Measurements from ENCODE around the gene EBF3.

The EBF3 gene

DNA sequence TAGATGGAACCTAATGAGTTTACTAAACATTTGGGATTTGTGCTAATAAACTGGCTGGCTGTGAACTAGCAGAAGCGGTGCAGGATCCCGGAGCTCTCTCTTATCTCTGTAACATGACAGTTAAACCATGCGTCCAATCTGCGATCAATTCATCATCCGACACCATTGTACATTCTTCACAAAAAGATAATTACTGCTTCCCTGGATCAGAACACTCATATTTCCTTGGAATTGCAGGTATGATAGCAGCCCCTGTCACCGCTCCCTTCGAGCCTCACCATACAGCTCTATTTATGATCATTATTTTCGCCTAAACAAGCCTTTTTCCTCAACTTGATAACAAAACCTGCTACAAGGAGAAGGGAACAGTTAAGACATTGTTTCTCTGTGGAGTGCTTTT lies 18.5 kb downstream of the EBF3 start:
- DNase-seq (ENCODE audit: low read depth in 1 of 2, low spot score in 1 of 2): no peak

- DNase-seq (ENCODE audit: low read depth in 1 of 2, low spot score in 1 of 2): no peak
Measured at GRCh38 chr10:129945064-129945463, 19.0 kb downstream of the EBF3 start.

DNA sequence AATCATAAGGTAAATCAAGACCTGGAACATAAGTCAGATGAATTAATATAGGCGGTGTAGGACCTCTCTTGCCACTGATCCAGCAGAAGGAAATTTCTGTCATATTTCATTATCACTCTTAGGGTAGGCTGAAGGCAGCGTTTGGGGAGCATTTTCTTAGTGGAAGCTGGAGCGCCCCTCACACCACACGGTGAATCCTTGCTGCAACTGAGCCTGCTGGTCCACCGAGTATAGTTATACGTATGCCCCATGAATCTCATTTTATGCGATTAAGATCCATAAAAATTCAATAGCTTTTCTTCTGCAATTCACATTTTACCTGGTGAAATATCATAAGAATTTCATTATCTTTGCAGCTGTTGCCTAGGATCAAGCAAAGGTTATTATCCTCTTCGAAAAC lies 19.6 kb downstream of the EBF3 start:
- DNase-seq (ENCODE audit: low read depth in 1 of 2, low spot score in 1 of 2): no peak

GRCh38 chr10:129942936-129943715 lies 20.9 kb downstream of the EBF3 start:
- DNase-seq (ENCODE audit: low read depth in 1 of 2, low spot score in 1 of 2): no peak

- DNase-seq (ENCODE audit: low read depth in 1 of 2, low spot score in 1 of 2): no peak
Measured at GRCh38 chr10:129942391-129942790, 21.7 kb downstream of the EBF3 start.

GRCh38 chr10:129942019-129942277 lies 22.1 kb downstream of the EBF3 start:
- no peak for DNase-seq (ENCODE audit: low read depth in 1 of 2, low spot score in 1 of 2)

DNA sequence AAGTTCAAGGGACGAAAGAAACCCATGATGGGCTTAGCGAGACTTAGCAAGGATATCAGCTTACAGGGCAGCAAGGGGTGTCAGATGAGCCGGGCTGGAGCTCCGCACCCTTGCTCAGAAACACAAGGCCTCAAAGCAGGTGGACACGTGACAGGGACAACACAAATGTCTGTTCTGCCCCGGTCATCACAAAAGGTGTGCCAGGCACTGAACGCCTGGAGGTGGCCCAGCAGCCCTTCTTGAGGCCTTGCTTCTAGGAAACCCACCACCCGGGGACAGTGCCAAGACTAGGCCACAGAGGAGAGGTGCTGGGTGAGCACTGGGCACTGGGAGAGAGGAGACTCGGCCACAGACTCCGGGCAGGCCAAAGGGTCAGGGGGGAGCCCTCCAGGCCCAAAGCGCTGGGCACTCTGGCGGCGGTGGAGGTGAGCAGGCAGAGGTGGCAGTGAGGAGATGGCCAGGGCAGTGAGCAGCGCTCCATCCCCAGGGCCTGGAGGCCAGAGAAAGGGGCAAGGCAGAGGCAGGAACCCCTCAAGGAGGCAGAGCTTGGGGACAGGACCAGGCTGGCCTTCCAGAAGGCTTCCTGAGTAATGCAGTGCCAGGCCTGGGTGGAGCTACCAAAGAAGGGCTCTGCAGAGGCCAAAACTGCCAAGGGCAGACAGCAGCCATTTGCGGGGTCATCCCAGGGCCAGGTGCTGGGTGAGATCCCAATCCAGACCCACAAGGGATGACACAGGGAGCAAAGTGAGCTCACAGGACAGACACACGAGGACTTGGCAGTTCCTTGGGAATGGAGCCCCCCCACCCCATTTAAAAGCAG lies 22.7 kb downstream of the EBF3 start:
- no peak for DNase-seq (ENCODE audit: low read depth in 1 of 2, low spot score in 1 of 2)

GRCh38 chr10:129940617-129941198 lies 23.4 kb downstream of the EBF3 start:
- DNase-seq (ENCODE audit: low read depth in 1 of 2, low spot score in 1 of 2): no peak

- no peak for DNase-seq (ENCODE audit: low read depth in 1 of 2, low spot score in 1 of 2)
Measured at GRCh38 chr10:129939416-129940275, 24.4 kb downstream of the EBF3 start.

GRCh38 chr10:129938460-129938859 lies 25.6 kb downstream of the EBF3 start:
- DNase-seq (ENCODE audit: low read depth in 1 of 2, low spot score in 1 of 2): no peak

DNA sequence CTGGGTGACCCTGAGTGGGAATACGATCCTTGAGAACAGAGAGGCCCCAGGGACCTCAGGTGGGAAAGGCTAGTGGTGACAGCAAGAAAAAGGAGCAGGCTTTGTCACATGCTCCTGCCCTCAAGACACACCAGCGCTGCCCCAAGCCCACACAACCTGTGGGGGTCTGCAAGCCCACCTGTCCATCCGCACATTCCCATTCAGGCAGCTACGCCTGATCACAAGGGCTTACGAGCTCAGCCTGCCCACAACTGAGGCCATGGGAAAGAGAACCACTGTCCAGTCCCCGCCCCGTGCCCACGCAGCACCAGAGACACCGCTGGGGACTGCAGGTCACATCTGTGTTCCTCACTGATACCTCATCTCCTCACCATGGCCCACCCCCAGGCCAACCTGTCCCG lies 26.7 kb downstream of the EBF3 start:
- DNase-seq (ENCODE audit: low read depth in 1 of 2, low spot score in 1 of 2): no peak

- no peak for DNase-seq (ENCODE audit: low read depth in 1 of 2, low spot score in 1 of 2)
Measured at GRCh38 chr10:129936923-129937300, 27.2 kb downstream of the EBF3 start.

GRCh38 chr10:129936266-129936922 lies 27.7 kb downstream of the EBF3 start:
- DNase-seq (ENCODE audit: low read depth in 1 of 2, low spot score in 1 of 2): no peak

GRCh38 chr10:129935867-129936152 lies 28.3 kb downstream of the EBF3 start:
- DNase-seq (ENCODE audit: low read depth in 1 of 2, low spot score in 1 of 2): no peak

DNA sequence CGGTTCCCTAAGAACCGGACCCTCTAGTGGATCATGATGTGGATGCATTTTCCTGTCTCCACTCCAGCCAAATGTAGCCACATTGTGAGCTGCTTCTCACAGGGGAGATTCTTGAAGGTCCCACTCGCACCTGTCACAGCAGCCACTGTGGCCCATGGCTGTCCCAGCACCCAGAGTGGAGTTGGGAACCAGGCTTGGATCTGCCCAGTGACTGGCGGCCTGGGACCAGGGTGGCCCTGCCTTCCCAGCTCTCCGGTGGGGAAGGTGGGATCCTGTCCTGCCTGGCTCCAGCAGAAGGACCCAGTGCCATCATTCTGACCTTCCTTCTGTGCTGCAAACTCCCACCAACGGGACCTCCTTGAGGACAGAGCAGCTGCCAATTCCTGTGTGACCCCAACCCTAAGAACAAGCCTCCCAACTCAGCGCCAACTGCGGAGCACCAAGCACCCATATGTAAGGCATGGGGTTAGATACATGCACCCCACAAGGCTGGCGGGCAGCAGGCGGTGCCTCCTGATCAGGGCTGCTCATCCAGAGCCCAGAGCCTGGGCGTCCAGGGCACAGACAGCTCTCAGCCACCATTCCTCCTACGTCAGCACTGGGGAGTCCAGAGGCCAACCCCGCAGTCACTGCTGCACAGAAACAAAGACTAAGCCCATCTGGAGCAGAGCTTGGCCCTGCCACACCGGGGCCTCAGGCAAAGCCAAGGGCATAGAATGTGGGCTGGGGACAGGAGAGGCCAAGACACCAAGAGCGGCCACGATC lies 28.8 kb downstream of the EBF3 start:
- DNase-seq (ENCODE audit: low read depth in 1 of 2, low spot score in 1 of 2): no peak

DNA sequence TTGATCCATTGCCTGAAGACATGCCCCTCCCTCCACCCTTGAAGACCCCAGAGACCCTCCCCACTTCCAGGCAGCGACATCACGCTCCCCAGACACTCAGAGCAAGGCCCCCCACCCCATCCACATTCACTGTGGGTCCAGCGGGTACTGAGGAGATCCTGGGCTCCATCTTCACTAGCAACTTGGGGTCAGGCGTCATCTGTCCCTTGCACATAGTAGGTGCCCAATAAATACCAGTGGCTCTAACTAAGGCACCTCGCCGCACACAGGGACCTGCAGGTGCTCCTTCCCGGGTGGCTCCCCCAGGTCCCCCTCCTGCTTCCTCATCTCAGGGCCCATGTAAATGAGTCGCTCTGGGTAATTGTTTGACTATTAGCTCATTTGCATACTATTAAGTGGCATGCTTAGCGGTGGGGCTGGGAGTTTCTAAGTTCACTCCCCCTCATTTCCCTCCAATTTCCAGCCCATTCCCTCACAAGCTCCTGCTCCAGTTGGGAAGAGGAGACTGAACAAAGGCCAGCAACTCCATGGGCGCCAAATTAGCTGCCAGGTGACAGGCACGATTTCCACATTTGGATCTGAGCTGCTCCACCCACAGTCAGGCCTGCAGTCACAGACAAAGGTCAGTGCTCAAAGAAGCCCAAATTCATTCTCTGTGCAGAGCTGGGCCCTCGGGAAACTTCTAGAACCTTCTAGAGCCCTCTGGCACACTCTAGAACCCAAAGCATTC lies 29.7 kb downstream of the EBF3 start:
- DNase-seq (ENCODE audit: low read depth in 1 of 2, low spot score in 1 of 2): no peak

- DNase-seq (ENCODE audit: low read depth in 1 of 2, low spot score in 1 of 2): no peak
Measured at GRCh38 chr10:129933456-129934092, 30.5 kb downstream of the EBF3 start.

DNA sequence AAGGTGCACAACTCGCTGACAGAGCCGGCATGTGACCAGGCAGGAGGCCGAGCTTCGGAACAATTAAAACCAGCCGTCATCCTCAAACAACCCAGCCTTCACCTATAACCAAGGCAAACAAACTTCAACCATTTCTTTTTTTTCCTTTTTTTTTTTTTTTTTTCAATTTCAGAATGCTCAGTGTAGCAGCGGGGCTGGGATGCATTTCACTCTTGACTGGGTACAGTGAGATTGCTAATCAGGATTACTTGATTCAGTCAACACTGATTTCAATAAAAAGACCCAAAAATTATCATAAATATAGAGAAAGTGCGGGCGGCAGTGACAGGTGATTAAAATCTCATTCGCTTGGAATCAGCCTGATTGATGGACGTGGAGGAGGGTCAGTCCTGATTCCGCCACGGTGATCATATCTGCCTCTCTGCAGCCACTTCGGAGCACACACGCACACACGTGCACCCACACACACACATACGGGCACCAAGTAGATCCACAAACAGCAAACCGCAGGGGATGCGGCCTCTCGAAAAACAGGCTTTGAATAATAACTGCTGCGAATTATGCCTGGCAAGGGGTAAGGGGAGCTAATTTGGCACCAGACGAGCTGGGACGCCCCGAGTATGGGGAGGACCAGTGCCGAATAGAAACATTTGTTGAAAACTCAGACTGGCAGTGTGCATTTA lies 31.2 kb downstream of the EBF3 start:
- DNase-seq (ENCODE audit: low read depth in 1 of 2, low spot score in 1 of 2): no peak

- no peak for DNase-seq (ENCODE audit: low read depth in 1 of 2, low spot score in 1 of 2)
Measured at GRCh38 chr10:129932182-129932581, 31.9 kb downstream of the EBF3 start.
